K562 (cell line): Measurements from ENCODE around the gene LXN.

ENCODE experiments used
- EZH2 ChIP-seq: IDR thresholded peaks from 2 replicates; pipeline ENCODE4 v1.6.1; 2012; ENCODE audit warnings: low read depth, mild to moderate bottlenecking, inconsistent platforms, low read length, borderline replicate concordance
- KDM1A ChIP-seq, 2 experiments: fragments of 450-650 bp; IDR thresholded peaks; 2 replicates each; pipeline ENCODE4 v1.6.1; 2016; ENCODE audit warnings: mild to moderate bottlenecking in 2 of 2
- POLR2A ChIP-seq: fragments of 450-650 bp; conservative IDR thresholded peaks from 2 replicates; pipeline ENCODE4 v1.6.1; 2016

GRCh38 chr3:158702815-158703481, 30.5 kb upstream of the LXN start:
- TF ChIP-seq KDM1A (IDR thresholded peaks at IDR 0.05) (no peak), POLR2A (no peak), EZH2 (no peak)
